Stimulated activated CD4-positive, alpha-beta T cell treated with anti-CD3 and anti-CD28 coated beads, Interleukin-4, amount 100 ng/mL, for 4 hours (primary cell): ENCODE data around the gene VAPA.

Experiments
- DNase-seq, 2 experiments: peaks; one replicate each; pipeline ENCODE4 v3.0.0-alpha.2; 2020

The VAPA gene

DNA sequence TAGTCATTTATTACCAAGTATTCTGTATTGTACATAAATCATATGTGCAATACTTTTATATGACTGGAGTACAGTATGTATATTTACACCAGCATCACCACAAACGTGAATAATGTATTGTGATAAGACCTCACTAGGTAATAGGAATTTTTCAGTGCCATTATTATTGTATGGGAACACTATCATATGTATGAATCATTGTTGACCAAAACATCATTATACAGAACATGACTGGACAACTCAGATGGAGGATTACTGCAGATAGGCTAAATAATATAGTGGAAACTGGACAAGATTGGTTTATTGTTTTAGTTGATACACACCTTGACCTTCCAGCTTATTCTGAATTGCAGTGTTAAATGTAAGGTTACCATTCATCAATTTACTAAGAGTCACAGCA lies 33.4 kb downstream of the VAPA start:
- DNase-seq, result no peak

DNA sequence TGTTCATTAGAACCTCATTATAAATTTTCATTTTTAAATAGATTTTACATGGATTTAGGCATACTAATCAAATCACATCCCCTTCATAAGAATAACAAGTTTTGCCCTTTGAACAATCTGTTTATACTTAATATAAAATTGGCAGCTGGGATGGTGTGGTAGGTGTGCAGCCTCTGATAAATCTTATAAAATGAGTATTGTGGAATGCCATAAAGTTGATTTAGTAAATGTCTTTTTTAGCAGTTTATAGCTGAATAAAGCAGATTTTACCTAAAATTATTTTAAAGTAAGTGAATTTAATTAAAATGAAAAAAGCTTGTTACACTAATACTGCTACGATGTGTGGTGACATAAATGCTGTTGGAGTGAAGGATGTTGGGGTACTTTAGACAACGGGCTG lies 35.5 kb downstream of the VAPA start:
- DNase-seq, result no peak

DNA sequence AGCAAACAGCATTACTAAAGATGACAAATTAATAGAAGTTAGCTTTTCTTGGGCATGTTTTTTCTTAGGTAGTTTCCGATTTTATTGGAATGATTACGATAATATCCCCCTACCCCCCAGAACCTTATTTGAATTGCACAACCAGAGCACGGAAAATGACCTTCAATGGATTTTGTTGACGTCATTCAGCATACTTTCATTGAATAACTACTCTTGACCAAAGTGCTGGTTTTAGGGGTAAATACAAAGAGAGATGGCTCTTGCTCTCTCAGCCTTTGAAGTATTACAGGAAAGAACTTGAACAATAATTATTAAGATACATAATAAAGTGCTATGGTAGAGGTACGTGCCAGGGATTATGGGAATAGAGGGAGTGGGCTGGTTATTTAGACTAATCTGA lies 36.0 kb downstream of the VAPA start:
- DNase-seq, result no peak

DNA sequence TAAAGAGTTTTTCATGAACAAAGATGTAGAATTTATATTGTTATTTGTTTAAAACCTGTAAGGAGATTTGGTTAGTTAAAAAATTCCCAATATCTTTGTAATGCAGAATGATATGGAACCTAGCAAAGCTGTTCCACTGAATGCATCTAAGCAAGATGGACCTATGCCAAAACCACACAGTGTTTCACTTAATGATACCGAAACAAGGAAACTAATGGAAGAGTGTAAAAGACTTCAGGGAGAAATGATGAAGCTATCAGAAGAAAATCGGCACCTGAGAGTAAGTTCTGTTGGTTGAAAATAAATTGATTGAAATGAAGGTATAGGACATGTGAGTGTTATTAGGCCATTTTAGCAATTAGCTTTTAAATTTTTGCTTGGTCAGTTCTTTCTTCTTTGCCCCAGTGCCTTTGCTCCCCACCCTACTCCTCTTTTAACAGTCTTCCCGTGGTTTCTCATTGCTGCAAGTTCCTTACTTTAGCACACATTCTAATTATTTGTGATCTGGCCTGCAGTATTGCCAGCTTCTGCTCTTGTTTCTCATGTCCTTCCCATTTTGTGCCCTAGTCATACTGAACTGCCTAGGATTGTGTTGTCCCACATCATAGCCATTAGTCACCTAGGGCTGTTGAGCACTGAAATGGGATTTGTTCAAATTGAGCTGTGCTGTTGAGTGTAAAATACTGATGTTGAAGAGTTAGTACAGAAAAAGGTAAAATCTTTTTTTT lies 36.6 kb downstream of the VAPA start:
- no peak for DNase-seq

DNA sequence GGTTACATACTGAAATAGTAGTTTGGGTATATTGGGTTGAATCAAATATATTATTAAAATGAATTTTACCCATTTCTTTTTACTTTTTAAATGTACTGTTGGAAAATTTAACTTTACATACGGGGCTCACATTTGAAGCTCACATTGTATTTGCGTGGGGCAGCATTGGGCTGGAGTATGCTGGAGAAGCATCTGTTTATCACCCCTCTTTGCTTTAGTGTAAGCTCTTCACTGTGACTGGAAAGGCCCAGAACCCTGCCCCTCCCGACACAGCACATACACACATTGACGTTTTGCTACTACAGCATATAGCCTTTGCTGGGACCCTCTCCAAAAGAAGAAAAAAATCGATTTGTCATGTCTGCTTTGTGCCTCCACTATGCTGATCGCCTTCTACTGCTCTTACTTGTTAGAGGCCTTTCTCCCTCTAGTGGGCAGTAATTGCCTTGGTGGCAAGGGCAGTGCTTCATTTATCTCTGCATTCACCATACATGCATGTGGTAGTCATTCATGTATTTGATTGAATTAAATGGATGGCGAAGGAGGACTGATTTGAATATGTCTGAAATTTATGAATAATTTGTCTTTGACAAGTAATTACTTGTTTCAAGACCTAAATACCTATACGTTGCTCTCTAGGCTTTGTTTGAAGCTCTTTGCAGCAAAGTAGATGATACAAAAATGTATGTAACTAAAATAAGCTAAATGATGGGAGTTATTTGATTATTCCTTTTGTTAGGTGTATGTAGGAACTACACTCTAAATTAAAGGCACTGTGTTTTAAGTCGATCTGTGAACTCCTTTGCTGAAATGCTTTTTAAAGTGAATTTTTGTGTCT lies 37.4 kb downstream of the VAPA start:
- DNase-seq, result no peak

DNA sequence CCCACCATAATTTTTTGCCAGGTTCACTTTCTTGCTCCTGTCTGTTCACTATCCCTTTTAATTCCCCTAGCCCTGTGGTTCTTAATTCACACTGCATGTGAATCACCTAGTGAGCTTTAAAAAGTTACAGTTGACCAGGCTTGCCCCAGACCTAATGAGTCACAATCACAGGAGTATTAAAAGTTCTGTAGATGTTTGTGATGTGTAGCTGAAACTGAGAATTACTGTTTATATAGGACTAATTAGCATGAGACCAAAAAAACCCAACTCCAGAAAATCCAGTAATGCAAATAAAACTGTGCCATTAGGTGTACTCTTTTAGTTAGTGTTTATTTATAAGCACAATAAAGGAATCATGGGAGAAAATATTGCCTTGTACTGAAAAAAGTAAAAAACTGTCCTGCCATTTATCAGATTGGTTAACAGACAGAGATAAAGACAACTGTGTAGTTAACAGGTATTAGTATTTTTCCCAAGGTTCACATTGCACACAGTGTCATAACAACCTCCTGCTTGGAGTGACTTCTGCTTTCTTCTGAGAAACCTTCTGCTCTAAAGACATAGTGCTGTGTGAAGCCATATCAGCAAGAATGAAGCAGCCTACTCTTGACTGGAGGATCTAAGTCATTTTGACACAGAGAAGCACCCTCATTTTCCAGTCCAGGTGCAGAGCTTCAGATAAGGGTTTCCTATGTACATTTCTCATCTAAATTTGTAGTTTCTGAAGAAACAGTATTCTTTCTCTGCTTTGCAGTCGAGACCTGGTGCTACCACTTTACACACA lies 39.0 kb downstream of the VAPA start:
- no peak for DNase-seq

DNA sequence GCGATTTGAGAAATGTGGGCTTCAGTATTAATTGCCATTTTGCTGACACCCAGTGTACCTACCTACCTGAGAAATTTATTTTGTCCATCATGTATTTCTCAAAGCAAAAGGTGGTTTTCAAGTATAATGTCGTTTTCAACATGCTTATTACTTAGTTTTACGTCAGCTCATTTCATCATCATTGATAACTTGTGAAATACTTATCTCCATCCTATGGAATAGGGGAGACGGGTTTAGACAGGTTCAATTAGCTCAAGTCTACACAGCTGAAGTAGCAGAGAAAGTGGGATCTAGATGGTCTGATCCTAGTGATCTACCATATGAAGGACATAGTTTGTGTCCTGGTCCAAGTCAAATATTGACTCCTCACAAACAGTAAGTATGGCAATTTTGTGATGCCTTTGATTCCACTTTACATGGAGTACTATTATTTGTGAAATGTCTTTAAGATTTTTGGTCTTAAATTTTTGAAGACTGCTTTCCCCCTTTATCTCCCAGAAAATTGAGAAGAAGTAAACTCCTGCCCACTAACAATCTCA lies 45.1 kb downstream of the VAPA start:
- no peak for DNase-seq

DNA sequence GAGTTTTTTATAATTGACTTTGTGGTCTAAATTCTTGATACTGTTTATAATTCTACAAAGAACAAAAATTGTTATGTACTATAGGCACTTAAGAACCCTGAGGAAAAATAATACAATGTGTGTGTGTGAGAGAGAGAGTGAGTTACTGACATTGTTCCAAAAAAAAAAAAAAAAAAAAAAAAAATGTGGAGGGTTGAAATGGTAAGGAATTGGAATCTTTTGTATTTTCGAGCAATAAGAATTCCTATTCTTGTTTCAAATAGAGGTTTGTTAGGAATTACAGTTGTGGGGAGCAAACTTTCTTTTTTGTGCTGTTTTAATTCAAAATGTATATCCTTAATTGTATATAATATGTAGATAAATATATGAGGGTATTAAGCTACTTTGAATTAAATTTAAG lies 45.7 kb downstream of the VAPA start:
- no peak for DNase-seq

DNA sequence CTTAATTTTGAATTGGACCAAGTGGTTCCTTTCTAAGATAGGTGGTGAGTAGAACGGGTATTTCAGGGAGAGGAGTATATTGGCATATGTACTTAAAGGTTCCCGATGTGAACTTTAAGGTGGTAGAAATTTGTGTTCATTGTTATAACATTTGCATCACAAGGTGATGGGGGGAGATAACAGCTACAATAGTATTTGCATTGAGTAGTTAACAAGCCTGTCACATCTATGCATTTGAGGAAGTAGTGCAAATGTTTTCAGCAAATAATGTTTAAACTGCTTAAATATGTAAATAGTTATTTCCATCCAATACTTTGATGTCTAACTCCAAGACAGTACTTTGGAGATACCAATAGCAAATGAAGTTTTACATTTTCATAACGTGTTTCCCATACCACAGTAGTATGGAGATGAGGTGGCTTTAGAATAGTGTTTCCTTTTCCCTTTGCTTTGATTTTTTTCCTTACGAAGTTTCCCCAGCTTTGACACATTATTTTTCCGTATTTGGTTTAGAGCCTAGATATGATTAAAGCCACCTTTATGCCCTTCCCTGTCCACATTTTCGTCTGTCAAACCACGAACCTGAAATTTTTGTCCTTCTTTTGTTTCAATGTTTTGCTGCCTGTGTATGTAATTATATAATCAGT lies 46.6 kb downstream of the VAPA start:
- no peak for DNase-seq

DNA sequence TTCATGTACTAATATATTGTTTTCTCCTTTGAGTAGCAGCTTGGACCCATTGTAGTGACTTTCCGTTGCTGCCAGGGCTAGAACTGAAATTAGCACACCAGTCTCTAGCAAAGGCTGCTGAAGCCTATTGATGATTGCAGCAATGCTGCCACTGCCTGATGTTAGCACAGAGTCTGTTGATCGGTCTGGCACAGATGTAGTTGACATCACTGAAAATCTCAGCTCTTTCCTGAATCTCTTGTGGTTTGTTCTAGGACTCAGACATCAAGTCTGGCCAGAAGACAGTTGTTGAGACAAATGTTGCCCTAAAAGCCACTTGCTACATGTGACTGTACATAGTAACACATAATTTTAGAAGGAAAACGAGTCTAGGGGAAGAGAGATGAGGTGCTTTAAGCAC lies 47.2 kb downstream of the VAPA start:
- no peak for DNase-seq

DNA sequence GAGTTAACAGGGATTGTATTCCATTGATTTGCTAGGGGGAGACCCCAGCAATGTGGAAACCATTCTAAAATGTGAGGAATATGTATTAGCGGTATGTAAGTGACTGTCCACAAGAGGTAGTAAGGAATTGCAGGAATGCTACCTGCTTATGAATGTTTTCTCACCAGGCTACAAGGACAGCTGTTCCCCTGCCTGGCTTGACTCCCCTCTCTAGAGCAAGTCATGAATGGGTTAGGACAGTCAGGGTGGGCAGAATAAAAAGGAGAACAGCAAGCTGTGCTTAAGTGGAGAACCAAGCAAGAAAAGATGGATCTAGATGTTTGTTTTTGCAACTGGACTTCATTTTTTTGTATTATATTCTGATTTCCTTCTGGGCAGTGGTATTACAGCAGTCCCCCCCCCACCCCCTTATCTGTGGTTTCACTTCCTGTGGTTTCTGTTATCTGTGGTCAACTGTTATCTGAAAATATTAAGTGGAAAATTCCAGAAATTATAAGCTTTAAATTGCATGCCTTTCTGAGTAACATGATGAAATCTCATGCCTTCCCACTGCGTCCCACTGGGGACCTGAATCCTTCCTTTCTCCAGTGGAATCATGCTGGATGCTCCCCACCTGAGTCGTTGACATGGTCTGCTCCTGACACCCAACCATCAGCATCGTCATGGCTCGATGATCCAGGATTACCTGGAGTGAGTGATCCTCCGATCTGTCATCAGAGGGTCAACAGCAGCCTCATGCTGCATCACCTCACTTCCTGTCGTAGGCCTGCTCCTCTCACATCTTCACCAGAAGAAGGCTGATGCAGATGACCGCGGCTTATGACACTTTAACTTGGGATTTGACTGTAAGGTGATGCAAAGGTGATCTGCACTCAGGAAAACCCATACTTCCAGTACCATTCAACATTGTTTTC lies 52.2 kb downstream of the VAPA start:
- no peak for DNase-seq

DNA sequence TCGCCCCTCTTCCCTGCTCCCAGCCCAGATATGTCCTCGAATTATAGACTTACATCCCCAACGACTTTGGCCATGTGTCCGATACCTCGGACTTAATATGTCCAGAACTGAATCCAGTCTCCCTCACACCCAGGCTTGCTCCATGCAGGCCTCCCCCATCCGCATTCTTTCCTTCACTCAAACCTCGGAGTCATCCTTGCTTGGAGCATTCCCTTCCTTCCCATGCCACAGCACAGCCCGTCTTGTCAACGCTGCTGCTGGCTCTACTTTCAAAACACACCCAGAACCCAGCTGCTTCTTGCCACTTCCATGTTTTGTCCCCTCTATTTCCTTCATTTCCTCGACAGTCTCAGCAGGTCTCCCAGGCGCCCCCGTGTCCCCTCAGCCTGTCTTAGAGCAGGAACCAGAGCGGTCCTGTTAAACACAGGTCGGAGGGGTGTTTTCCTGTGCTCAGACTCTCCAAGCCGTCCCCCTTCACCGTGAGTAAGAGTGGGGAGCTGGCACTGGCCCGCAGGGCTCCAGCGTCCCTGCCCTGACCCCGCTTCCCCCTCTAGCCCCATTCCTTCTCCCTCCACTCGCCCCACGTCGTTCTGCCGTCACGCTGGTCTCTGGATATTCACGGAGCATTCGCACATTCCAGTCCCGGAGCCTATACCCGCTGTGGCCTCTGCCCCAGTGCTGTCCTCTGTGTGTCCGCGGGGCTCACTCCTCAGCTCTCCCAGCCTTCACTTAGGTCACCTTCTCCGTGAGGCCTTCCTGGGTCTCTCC lies 54.4 kb downstream of the VAPA start:
- DNase-seq, result no peak

DNA sequence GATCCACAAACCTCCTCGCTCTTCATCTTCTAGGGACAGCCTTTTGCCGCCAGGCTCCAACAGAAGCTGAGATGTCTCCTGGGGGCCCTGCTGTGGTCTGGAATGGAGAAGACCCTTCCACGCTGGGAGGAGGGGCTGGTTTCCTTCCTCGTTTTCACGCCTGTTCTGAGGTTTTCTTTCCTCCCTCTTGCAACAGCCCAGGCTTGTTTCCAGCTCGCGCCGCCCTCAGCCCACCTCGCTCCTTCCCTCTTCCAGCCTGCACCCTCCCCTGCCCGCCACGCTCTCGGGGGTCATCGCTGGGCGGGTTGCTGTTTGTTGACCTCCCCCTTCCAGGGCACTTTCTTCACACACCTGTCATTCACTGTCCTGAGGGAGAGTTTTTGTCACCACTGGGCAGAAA lies 55.4 kb downstream of the VAPA start:
- DNase-seq, result no peak

DNA sequence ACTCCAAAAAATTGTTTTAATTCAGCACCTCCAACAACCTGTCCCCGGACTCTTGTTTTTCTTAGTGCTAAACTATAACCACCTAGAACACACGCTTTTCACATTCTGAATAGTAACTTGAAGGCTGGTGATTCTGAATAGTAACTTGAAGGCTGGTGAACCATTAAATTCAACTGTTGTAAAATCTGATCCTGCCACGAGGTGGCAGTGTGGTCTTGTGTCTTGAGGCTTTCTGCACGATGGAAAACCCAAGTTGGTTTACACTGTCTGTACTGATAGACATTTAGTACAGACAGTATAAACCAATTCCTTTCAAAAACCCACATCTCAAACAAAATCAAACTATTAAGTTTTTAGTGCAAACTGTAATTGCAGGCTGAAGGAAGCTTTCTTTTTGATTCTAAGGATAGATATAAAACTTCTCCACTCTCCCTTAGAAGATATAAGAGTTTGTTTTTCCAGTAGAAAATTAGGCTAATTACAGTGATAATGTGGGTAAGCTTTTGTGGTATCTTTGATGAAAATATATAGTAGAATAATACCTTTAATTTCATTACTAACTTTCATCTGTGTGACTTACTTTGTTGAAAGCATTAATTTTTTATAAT lies 57.6 kb downstream of the VAPA start:
- peak; percentile 49 to 59 for DNase-seq

DNA sequence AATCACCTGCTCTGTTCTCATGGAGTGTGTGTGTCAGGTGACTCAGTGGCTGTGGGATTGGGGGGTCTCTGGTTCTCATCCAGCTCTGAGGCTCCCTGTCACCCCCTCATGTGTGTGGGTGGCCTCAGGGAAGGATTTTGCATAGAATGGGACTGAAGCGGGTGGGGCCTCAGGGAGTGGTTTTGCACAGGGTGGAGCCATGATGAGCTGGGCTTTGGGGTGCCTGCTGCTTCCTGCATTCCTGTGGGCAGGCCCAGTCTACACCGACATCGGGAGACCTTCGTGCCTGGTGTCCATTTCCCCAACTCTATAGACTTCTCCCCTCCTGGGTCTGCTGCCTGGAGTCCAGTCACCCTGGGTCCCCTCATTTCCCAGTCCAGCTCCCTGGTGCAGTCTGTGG lies 59.7 kb downstream of the VAPA start:
- no peak for DNase-seq

DNA sequence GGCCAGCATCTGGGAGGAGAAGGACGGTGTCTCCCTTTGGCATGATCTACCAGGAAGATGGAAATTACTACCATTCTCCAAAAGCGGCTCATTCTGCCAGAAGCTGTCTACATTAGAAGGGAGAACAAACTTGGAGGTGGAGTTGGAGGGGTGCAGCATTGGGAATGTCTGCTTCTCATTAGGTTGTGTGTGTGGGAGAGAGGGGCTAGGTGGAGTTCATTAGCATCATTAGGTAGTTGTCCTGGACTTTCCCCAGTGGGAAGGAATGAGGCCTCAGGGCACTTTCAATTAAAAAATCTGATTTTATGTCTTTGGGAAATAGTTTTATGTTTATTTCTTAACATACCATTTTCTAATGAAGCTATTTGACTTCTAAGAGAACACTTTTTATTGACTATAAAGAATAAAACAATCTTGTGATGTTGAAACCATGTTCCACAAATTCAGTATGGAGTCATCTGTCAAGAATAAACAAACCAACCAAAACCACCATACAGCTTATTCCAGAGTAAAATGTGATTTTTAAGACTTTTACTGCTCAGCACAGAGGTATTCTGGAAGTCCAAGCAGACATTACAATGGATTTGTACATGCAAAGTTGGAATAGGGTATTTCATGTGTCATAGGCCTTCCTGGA lies 60.6 kb downstream of the VAPA start:
- DNase-seq, result no peak

DNA sequence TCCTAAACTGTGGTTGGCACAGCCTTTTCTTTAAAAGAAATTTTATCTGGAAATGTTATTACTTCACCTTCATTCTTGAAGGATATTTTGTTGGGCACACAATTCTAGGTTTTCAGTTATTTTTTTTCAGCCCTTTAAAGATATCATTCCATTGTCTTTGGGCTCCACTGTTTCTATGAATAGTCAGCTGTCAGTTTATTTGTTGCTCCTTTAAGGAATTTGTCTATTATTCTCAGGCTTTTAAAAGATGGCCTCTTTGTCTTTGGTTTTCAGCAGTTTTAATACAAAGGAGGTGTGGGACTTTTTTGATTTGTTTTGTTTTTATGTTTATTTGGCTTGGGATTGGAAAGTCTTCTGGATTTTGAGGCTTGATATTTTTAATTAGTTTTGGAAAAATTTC lies 61.8 kb downstream of the VAPA start:
- DNase-seq, result no peak

DNA sequence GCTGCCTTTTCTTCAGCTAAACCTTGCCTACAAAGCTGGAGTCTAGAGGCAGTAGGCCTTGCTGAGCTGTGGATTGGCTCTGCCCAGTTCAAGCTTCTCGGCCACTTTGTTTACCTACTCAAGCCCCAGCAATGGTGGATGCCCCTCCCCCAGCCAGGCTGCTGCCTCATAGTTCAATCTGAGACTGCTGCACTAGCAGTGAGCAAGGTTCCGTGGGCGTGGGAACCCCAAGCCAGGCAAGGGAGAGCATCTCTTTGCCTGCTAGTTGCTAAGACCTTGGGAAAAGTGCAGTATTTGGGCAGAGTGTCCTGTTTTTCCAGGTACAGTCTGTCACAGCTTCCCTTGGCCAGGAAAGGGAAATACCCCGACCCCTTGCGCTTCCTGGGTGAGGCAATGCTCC lies 68.9 kb downstream of the VAPA start:
- DNase-seq, result no peak

DNA sequence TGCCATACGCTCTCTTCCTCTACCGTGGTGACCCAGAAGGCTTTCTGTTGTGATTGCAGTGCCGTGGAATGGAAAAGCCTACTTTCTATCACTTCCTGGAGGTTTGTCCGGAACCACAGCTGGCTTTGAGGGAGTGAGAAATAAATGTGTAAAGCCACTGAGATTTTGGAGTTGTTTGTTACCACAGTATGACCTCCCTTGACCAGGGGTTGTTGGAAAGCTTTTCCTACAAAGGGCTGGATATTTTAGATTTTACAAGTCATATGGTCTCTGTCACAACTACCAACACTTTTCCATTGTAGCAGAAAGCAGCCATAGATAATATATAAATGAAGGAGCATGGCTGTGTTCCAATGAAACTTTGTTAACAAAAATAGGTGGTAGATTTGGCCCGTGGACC lies 70.3 kb downstream of the VAPA start:
- no peak for DNase-seq

DNA sequence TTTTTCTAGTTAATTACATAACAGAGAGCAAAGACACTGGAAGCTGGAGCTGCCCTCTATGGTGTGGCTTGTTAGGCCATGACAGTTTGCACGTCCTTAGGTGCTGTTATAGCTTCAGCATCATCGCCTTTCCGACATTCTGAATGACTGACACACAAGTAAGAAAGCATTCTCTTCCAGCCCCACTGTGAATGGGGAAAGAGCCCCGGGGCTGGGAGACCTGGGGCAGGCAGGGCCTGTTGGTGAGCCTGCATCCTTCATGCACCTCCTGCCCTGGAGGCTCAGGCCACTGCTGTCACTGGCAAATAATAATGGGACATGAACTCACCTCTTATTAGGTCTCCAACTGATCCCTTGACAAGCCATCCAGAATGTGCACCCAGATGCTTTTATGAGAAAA lies 71.8 kb downstream of the VAPA start:
- no peak for DNase-seq
